ENCODE data around the gene FAM200A. TPM values are rescaled to one million over a fixed set of nuclear protein-coding genes. Genes with fewer than 3 reads are reported as not detected.
A peak's percentile ranks its signal among the peaks of the same experiment; 100 is the strongest.

The FAM200A gene
- polyA plus RNA-seq, 1 donor (not counting 4 experiments of a cell fraction or from before 2014, with no cell fraction given): 7.6 TPM

GRCh38 chr7:99562832-99563231 lies 10.9 kb upstream of the FAM200A start:
- Histone ChIP-seq H3K27me3 (ENCODE audit: control insufficient read depth, extremely low read depth, insufficient read depth, low read length) (no peaks in the 10 kb centered on the region), H3K79me2 (ENCODE audit: control insufficient read depth, insufficient read depth, low read length) (peaks cover 57% of the 10 kb centered on the region), H3K9me3 (ENCODE audit: control insufficient read depth, low read depth, low read length) (no peaks in the 10 kb centered on the region), H3K4me3 (ENCODE audit: control insufficient read depth in 2 of 3, extremely low read depth in 1 of 3, insufficient read depth in 2 of 3, low read depth in 1 of 3, low read length in 3 of 3) (peak overlapping the region in 2 of 3 experiments; percentile 6 to 20), H3K9me1 (ENCODE audit: control insufficient read depth, extremely low read depth, insufficient read depth, low read length) (no peaks in the 10 kb centered on the region), H3K4me1 (ENCODE audit: control insufficient read depth, extremely low read depth, insufficient read depth, low read length) (peaks cover 47% of the 10 kb centered on the region), H3K9ac (ENCODE audit: control insufficient read depth, extremely low read depth, insufficient read depth, low read length) (peak overlapping the region; percentile 39), H3K36me3 (ENCODE audit: control insufficient read depth in 2 of 2, extremely low read depth in 1 of 2, insufficient read depth in 2 of 2, low read length in 2 of 2) (peaks cover 9 to 38% of the 10 kb centered on the region in 2 experiments), H2AFZ (ENCODE audit: control insufficient read depth, low read length) (no peak overlapping the region), H3K4me2 (ENCODE audit: control insufficient read depth, extremely low read depth, insufficient read depth, low read depth, low read length) (peak overlapping the region; percentile 93), H3K27ac (ENCODE audit: control insufficient read depth, insufficient read depth, low read length) (peak overlapping the region; percentile 83), H4K20me1 (ENCODE audit: control insufficient read depth, extremely low read depth, insufficient read depth, low read length) (no peaks in the 10 kb centered on the region)
- dilution Hi-C loops (cut with MboI; ENCODE audit: extremely low pct_ligation_motif_present, low sequenced_read_pairs): no loop called here
- FAIRE-seq (peak; percentile 91), DNase-seq (ENCODE audit: low read depth, low spot score) (peak; percentile 94)
- TF ChIP-seq CTCF (optimal IDR thresholded peaks at IDR 0.05 in 1 of 3, IDR thresholded peaks at IDR 0.05 in 1 of 3, conservative IDR thresholded peaks at IDR 0.05 in 1 of 3; ENCODE audit: extremely low read depth in 1 of 3, insufficient read depth in 2 of 3, low read length in 3 of 3): no peak
- TF ChIP-seq EZH2 (IDR thresholded peaks at IDR 0.05; ENCODE audit: low read length): no peak

- DNase-seq (ENCODE audit: low read depth, low spot score) (no peak), FAIRE-seq (no peak)
- Histone ChIP-seq H3K9me1 (ENCODE audit: control insufficient read depth, extremely low read depth, insufficient read depth, low read length) (no peaks in the 10 kb centered on the region), H3K4me3 (ENCODE audit: control insufficient read depth in 2 of 3, extremely low read depth in 1 of 3, insufficient read depth in 2 of 3, low read depth in 1 of 3, low read length in 3 of 3) (peak overlapping the region in 2 of 3 experiments; percentile 6 to 20), H3K4me2 (ENCODE audit: control insufficient read depth, extremely low read depth, insufficient read depth, low read depth, low read length) (peak overlapping the region; percentile 93), H3K4me1 (ENCODE audit: control insufficient read depth, extremely low read depth, insufficient read depth, low read length) (peaks cover 52% of the 10 kb centered on the region), H3K27me3 (ENCODE audit: control insufficient read depth, extremely low read depth, insufficient read depth, low read length) (no peaks in the 10 kb centered on the region), H4K20me1 (ENCODE audit: control insufficient read depth, extremely low read depth, insufficient read depth, low read length) (no peaks in the 10 kb centered on the region), H2AFZ (ENCODE audit: control insufficient read depth, low read length) (no peak overlapping the region), H3K36me3 (ENCODE audit: control insufficient read depth in 2 of 2, extremely low read depth in 1 of 2, insufficient read depth in 2 of 2, low read length in 2 of 2) (peaks cover 9 to 39% of the 10 kb centered on the region in 2 experiments), H3K27ac (ENCODE audit: control insufficient read depth, insufficient read depth, low read length) (peak overlapping the region; percentile 83), H3K9me3 (ENCODE audit: control insufficient read depth, low read depth, low read length) (no peaks in the 10 kb centered on the region), H3K79me2 (ENCODE audit: control insufficient read depth, insufficient read depth, low read length) (peaks cover 62% of the 10 kb centered on the region), H3K9ac (ENCODE audit: control insufficient read depth, extremely low read depth, insufficient read depth, low read length) (peak overlapping the region; percentile 39)
- dilution Hi-C loops (cut with MboI; ENCODE audit: extremely low pct_ligation_motif_present, low sequenced_read_pairs): no loop called here
- TF ChIP-seq EZH2 (IDR thresholded peaks at IDR 0.05; ENCODE audit: low read length): no peak
- no peak for TF ChIP-seq CTCF (optimal IDR thresholded peaks at IDR 0.05 in 1 of 3, IDR thresholded peaks at IDR 0.05 in 1 of 3, conservative IDR thresholded peaks at IDR 0.05 in 1 of 3; ENCODE audit: extremely low read depth in 1 of 3, insufficient read depth in 2 of 3, low read length in 3 of 3)
Measured at GRCh38 chr7:99562114-99562784, 10.3 kb upstream of the FAM200A start.
